UCSD-AML1 (cell line): Measurements from ENCODE around the gene FHIP2A.
"Not testable (repeated sequence)": the region's sequence is repeated elsewhere in the genome, so short reads cannot be mapped to it uniquely, and the experiment has no call there.

Experiments used
- DNase-seq: peaks from one replicate; lab custom pipeline; 2025; ENCODE audit not compliant: unreplicated experiment; lab: John Stamatoyannopoulos, UW

The FHIP2A gene

GRCh38 chr10:114856544-114857287 is 35.1 kb downstream of the FHIP2A start:
- no peak for DNase-seq

- not testable (repeated sequence) for DNase-seq
These were observed 35.6 kb downstream of the FHIP2A start for GRCh38 chr10:114857288-114857565.

GRCh38 chr10:114857922-114858629 is 36.5 kb downstream of the FHIP2A start:
- DNase-seq: no peak

- no peak for DNase-seq
These were observed 37.6 kb downstream of the FHIP2A start for GRCh38 chr10:114859222-114859621.

- no peak for DNase-seq
These were observed 40.9 kb downstream of the FHIP2A start for GRCh38 chr10:114862456-114862855.

- DNase-seq: no peak
These were observed 45.8 kb downstream of the FHIP2A start for GRCh38 chr10:114867365-114867764.

- no peak for DNase-seq
These were observed 47.4 kb downstream of the FHIP2A start for GRCh38 chr10:114868870-114869519.

- DNase-seq: no peak
These were observed 47.9 kb downstream of the FHIP2A start for GRCh38 chr10:114869520-114869892.

GRCh38 chr10:114870486-114870885 is 48.9 kb downstream of the FHIP2A start:
- no peak for DNase-seq

GRCh38 chr10:114871379-114871778 is 49.8 kb downstream of the FHIP2A start:
- no peak for DNase-seq
